ENCODE results near the gene RASAL2.

DNA sequence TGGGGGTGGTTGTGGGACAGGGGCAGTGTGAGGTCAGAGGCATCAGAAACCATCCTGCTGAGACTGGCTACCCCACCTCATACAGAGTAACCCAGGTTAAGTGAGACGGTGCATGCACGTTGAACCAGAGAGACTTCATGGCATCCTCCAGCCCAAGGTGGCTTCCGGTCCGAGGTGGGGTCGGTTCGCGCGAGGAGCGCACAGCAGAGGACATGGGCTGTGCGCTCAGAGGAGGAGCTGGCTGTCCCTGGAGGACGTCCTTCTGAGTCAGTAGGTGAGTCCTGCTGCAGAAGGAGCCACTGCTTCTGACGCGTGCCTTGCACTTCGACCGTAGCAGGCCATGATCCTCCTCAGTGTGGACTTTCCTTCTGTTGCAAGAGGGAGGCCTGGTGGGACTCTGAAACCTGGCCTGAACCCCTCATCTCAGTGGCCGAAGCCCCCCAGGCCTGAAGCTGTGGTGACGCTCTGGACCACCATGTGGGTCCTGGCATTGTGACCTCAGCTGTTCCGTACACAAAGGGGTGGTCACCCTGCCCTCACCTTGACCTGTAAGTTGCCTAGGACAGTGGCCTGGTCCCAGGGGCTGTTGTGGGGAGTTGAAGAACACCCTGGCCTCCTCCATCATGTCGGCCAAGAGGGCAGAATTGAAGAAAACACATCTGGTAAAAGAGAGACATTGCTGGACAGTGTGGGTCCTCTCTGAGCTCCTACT is 418.8 kb downstream of the RASAL2 start, which contains the start of gene TEX35:
- TF ChIP-seq, protein P1, sequence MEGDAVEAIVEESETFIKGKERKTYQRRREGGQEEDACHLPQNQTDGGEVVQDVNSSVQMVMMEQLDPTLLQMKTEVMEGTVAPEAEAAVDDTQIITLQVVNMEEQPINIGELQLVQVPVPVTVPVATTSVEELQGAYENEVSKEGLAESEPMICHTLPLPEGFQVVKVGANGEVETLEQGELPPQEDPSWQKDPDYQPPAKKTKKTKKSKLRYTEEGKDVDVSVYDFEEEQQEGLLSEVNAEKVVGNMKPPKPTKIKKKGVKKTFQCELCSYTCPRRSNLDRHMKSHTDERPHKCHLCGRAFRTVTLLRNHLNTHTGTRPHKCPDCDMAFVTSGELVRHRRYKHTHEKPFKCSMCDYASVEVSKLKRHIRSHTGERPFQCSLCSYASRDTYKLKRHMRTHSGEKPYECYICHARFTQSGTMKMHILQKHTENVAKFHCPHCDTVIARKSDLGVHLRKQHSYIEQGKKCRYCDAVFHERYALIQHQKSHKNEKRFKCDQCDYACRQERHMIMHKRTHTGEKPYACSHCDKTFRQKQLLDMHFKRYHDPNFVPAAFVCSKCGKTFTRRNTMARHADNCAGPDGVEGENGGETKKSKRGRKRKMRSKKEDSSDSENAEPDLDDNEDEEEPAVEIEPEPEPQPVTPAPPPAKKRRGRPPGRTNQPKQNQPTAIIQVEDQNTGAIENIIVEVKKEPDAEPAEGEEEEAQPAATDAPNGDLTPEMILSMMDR (IDR thresholded peaks at IDR 0.05) = no peak
- no peak for TF ChIP-seq POLR2A (IDR thresholded peaks at IDR 0.05)

All from thyroid gland (tissue), 4 donors.